Stimulated activated CD4-positive, alpha-beta T cell treated with anti-CD3 and anti-CD28 coated beads, Interleukin-12 subunit alpha, Interleukin-12 subunit beta, amount 100 ng/mL, for 24 hours (primary cell): ENCODE results near the gene FNIP2.
"Not testable (repeated sequence)": the region's sequence is repeated elsewhere in the genome, so short reads cannot be mapped to it uniquely, and the experiment has no call there.

Source experiments
- DNase-seq, 2 experiments: peaks; one replicate each; pipeline ENCODE4 v3.0.0-alpha.2; 2020; ENCODE audit warnings: low read depth in 2 of 2

The FNIP2 gene

DNA sequence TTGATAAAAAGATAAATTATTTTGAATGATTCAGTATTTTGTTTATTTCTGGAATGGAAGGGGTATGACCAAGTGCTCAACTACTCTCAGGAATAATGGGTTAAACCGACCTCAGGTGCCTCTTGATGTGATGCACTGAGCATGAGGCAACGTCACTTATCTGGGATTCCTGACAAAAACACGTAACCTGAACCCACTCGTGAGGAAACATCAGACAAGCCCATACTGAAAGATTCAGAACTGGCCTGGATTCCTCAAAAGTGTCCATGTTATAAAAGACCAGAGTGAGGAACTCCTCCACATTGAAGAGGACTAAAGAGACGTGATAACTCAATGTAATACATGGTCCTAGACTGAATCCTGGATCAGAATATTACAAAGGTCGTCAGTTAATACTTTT is 144.0 kb downstream of the FNIP2 start:
- DNase-seq, result no peak

DNA sequence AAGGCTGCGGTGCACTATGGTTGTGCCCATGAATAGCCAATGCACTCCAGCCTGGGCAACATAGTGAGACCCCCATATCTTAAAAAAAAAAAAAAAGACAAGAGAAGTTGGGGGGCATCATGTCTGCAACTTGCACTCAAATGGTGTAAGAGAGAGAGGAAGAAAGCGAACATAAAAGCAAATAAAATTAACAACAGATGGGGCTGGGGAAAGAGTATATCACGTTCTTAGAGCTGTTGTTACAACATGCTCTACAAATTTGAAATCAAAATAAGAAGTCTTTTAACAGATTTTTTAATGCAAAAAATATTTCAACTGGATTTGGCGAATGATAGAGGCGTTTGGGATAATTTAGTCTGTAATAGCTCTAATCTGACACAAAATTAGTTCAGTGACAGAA is 144.9 kb downstream of the FNIP2 start:
- DNase-seq, result no peak

DNA sequence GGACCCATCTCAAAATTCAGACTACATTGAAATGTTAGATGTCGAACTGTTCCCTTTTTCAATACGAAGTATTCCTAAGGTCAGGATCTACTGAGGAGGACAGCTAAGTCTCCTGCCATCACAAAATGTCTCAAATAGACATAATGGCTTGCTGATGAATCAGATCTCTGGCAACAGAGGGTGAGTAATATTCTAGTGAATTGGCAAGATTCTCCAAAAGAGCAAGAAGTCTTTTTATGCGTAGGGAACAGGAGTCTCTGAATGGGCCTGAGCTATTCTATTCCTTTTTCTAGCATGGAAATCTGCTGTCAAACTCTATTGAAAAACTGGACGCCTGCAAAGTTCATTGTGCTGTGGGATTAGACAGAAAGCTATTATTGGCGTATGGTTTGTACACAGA is 145.4 kb downstream of the FNIP2 start:
- no peak for DNase-seq

DNA sequence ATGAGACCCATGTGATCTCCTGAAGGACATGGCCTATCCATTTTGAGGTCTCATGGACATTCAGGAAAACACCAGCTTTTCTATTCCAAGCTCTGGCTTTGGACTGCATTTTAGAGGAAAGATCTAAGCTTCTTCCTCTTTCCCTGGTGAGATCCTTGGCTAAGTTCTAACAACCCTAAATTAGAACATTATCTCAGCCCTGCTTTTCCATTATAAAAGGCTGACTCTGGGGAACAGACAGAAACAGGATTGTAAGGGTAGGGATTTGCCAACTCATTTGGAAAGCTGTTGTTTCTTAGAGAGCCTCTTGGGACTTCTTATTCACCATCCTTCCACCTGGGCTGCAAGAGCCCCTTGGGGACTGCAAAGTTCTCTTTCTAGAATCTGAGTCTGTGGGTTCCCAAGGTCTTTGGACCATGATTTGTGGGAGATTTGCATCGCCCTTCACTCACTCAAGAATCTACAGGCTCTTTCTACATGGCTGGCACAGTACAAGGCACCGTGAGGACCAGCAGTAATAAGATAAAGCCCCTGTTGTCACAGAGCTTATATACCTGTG is 146.9 kb downstream of the FNIP2 start:
- DNase-seq, result no peak

DNA sequence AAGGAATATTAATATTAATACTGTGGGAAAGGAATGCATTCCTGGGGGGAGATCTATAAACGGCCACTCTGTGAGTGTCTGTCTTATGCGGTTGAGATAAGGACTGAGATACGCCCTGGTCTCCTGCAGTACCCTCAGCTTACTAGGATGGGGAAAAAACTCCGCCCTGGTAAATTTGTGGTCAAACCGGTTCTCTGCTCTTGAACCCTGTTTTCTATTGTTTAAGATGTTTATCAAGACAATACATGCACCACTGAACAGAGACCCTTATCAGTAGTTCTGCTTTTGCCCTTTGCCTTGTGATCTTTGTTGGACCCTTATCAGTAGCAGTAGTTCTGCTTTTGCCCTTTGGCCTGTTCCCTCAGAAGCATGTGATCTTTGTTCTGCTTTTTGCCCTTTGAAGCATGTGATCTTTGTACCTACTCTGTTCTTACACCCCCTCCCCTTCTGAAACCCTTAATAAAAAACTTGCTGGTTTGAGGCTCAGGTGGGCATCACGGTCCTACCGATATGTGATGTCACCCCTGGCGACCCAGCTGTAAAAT is 151.7 kb downstream of the FNIP2 start:
- not testable (repeated sequence) for DNase-seq

DNA sequence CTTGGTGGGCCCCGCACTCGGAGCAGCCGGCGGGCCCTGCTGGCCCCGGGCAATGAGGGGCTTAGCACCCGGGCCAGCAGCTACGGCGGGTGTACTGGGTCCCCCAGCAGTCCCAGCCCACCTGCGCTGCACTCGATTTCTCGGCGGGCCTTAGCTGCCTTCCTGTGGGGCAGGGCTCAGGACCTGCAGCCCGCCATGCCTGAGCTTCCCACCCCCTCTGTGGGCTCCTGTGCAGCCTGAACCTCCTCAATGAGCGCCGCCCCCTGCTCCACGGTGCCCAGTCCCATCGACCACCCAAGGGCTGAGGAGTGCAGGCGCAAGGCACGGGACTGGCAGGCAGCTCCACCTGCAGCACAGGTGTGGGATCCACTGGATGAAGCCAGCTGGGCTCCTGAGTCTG is 158.9 kb downstream of the FNIP2 start:
- not testable (repeated sequence) for DNase-seq

DNA sequence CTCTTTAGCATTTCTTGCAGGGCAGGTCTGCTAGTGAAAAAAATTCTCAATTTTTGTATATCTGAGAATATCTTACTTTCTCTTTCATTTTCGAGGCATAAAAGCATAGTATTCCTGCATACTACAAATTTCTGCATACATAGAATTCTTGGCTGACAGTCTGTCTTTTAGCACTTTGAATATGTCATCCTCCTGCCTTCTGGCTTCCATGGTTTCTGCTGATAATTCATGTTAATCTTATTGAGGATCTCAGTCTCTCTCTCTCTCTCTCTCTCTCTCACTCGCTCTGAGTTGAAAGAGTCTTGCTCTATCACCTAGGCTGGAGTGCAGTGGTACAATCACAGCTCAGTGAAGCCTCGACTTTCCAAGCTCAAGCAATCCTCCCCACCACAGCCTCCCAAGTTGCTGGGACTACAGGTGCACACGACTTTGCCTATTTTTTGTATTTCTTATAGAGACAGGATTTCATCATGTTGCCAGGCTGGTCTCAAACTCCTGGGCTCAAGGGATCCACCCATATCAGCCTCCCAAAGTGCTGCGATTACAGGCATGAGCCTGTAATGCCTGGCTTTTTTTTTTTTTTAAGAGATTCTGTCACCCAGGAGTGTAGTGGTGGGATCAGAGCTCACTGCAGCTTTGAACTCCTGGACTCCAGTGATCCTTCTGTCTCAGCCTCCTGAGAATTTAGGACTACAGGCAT is 161.3 kb downstream of the FNIP2 start:
- no peak for DNase-seq

DNA sequence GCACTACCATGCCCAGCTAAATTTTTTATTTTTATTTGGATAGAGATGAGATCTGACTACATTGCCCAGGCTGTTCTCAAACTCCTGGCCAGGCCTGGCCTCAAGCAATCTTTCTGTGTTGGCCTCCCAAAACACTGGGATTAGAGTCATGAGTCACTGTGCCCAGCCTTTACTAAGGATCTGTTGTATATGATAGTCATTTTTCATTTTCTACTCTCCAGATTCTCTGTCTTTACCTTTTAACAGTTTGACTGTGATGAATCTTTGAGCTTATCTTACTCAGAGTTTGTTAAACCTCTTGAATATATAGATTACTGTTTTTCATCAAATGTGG is 161.8 kb downstream of the FNIP2 start:
- DNase-seq, result no peak

DNA sequence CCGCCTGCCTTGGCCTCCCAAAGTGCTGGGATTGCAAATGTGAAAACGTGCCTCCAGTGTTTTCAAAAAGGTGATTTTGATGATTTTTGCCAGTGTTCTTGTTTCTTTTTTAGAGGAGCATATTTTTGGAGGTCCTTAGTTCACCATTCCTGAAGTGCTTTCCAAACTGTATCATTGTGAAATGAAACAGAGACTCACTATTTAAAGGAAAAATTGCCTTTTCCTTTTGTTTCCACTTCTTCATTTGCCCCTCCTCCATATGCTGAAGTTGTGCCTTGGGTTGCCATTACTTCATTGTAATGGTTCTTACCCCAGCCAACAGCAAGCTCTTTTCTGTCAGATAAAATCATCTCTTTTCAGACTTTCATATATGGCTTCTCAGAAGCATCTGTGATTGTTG is 164.4 kb downstream of the FNIP2 start:
- DNase-seq, result no peak

DNA sequence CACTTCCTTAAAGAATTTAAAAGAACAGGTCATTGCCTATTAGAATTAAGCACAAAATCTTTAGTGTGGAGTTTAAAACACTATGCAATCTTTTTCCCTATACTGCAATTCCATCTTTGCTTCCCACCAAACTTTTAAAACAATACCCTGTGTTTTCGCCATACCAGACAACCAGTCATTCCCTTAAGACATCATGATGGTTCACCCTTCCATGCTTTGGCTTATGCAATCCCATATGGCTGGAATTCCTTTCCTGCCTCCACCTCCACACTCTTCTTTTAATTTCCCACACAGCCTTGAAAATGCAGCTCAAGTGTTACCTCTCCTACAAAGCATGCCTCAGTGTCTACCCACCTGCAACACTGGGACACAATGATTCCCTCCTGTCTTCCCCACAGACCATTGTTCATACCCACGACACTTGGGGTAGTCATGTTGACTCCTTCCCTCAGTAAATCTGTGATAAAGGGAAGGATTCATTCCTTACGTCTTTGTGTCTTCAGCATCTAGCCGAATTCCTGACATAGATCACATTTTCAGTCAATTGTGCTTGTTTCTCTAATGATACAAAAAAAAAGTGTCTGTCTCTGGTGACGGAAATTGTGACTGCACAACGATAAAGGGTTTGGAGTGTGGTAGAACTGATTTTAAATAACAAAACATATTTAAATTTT is 166.3 kb downstream of the FNIP2 start:
- DNase-seq, result no peak

DNA sequence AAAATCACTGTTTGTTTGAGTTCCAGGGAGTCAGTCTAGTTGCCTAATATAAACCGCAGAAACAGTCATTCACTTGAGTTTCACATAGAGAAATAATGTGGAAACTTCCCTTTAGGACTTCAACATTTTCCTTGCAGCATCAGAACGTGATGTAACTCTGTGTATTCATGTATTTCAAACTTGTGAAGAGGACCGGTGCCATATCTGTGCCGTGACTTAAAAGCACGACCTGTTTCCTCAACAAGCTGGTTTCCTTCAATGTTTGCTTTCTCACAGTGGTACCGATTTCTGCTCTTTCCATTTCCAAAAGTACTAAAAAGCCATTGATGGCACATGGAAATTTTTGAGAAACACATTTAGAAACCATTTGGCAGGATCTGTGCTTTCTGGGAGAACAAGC is 167.4 kb downstream of the FNIP2 start:
- DNase-seq, result no peak

DNA sequence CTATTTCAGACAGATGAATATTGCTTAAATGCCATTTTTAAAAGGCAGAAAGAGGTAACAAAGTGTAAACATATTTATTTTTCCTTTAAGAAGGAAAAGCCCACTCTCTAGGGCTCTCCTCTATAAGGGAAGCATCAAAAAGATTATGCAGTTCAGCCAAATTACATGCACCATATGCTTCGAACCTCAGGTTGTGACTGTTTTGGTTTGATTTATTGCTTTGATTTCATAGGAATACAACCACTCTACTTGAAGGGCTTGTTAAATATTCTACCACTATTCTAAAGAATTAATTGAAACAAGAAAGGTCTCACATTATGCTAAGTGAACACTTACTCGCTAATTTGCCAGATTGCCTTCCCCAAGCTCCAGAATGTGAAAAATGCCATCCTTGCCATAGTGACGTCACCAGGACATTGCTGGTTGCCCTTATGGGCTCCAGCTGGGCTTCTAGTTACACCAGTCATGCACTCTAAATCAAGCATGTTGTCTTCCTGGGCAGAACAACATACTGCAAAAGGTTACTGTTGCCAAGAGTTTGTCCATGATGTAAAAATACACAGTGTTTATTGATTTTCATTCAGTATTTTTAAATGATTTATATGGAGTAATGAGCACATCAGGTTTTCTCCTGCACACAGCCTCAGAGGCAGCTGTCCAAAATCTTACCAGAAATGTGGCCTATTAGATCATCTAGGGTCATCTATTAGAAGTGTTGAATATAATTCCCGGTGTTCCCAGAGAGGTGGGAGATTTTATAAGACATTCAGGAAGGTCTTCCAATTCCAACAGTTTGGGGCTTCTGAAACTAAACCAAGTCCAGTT is 169.6 kb downstream of the FNIP2 start:
- DNase-seq, result no peak

DNA sequence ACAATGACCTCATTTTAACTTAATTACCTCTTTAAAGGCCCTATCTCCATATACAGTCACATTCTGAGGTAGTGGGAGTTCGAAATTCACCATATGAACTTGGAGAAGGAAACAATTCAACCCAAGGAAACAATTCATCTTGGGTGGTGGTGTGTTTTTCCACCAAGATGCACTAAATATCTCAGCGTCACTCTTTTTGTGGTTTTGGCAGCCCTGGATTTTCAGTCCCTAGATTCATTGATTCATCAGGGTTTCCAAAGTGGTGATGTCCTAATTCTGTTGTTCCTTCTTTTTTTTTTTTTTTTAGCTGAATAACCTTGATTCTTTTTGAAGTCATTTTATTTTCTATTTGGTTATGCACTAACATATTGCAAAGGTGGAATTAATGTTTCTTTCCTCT is 171.4 kb downstream of the FNIP2 start:
- DNase-seq, result no peak

DNA sequence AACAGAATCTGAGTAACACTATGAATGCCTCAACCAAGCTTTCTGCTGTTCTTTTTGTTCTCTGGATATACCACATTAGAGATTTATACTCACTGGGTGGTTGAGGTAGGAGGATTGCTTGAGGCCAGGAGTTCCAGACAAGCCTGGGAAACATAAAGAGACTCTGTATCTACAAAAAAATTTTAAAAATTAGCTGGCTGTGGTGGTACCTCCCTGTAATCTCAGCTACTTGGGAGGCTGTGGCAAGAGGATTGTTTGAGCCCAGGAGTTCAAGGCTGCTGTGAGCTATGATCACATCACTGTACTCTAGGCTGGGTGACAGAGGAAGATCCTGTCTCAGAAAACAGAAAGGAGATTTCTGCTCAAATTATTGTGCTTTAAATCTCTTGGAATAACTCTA is 172.5 kb downstream of the FNIP2 start:
- no peak for DNase-seq

DNA sequence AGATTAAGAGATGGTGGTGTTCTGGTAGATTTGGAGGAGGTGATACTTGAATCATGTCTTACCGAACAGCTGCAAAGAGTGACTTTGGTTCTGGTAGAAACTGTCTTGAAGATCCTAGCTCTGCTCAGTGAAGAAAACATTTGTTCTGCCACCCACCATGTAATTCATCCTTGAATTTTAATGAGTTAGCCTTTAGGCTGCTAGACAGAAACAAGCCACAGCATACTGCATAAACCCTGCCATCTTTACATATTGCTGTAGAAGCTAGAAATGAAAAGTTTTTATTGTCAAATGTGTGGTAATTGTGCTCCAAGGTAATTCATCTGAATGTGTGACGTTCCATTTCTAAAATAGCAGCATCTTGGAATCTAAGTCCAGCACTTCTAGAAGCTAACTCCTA is 173.1 kb downstream of the FNIP2 start:
- no peak for DNase-seq

DNA sequence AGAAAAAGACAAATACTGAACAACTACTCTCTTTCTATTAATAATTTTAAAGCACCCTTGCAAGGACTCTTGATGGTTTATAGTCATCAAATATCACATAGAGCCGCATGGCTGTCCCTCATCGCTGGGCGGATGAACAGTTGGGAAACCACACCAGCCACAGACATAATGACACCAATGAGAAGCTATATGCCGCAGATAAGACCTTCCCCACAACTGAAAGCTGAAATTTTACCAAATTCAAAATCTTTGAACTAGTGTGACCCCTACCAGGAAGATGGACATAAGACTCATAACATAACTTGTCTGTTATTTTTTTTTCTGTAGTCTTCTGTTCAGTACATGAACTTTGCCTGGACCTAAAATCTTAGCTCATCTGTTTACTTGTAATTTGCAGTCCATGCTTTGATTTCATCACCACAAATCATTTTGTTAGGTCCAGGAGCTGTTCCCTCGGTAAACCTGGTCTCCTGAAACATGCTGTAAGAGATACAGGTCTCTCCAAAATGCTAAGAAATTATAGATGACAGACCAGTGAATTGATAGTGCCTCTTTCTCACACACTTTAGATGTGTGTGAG is 176.8 kb downstream of the FNIP2 start:
- no peak for DNase-seq

DNA sequence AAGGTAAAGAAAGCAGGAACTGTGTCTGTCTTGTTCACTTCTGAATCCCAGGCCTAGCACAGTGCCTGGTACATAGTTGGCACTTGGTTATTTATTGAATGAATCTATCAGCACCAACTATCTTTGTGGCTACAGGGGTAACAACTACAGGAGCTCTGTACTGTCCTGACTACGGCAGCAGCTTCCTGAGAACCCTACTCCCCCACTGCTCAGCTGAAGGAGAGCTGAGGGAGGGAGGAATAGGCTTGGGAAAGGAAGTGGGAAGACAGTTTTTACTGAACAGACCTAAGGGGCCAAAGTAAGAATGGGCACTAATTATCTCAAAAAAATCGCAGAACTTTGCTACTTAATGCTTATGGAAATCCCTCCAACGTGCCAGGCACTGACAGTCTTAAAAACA is 178.0 kb downstream of the FNIP2 start:
- DNase-seq, result no peak

DNA sequence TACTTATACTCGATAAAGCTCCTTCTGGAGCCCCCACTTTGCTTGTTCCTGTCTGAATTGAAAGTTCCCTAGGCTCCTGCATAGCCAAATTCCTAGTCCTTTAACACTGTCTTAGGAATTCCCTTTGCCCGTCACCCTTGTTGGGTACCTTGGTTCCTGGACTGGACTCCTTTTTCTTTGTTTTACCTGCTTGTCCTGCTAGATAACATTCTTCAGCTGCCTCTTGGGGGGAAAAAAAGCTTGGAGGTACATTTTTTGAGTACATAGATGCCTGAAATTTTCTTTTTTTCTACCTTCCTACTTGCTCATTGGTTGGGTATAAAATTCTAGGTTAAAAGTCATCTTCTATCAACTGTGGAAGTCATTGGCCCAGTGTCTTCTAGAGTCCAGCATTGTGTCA is 179.2 kb downstream of the FNIP2 start:
- DNase-seq, result no peak

DNA sequence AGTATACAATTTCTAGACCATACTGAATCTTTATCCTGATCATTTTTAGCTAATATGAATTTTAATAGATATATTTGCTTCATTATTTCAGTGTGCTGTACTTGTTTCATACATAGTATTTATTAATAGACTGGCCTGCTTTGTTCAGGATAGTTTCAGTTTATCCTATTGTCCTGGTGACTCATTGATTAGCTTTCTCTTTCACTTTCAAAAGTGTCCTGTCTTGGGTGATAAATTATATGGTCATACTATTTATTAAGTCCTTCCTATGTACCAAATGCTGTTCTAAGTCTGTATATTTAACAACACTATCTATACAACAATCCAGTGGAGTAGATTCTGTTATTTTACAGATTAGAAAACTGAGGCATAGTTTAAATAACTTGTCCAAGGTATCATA is 180.3 kb downstream of the FNIP2 start:
- no peak for DNase-seq

DNA sequence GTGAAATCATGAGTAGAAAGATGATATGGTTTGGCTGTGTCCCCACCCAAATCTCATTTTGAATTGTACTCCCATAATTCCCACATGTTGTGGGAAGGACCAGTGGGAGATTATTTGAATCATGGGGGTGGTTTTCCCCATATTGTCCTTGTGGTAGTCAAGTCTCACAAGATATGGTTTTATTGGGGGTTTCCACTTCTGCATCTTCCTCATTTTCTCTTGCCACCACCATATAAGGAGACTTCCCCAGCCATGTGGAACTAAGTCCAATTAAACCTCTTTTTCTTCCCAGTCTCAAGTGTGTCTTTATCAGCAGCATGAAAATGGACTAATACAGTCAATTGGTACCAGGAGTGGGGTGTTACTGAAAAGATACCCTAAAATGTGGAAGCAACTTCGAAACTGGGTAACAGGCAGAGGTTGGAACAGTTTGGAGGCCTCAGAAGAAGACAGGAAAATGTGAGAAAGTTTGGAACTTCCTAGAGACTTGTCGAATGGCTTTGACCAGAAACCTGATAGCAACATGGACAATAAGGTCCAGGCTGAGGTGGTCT is 183.5 kb downstream of the FNIP2 start:
- not testable (repeated sequence) for DNase-seq

DNA sequence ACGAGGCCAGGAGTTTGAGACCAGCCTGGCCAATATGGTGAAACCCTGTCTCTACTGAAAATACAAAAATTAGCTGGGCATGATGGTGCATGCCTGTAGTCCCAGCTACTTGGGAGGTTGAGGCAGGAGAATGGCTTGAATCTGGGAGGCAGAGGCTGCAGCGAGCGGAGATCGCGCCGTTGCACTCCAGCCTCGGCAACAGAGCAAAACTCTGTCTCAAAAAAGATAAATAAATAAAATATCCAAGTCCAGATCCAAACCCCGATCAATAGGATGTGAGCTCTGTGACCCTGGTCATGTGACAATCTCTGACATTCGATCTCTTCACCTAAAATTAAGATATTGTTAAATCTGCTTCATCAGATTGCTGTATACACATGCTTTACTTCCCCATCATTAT is 187.5 kb downstream of the FNIP2 start:
- not testable (repeated sequence) for DNase-seq

DNA sequence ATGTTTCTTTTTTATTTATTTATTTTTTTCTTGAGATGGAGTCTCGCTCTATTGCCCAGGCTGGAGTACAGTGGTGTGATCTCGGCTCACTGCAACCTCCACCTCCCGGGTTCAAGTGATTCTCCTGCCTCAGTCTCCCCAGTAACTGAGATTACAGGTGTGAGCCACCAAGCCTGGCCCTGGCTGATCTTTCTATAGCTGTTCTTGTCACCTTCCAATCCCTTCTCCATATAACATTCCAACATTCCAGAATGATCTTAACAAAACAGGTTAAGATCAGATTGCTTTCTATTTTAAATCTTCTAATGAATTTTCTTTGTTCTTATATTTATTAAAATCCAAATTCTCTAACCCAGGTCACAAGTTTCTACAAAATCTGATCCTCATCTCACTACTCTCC is 188.1 kb downstream of the FNIP2 start:
- DNase-seq, result not testable (repeated sequence)
